ENCODE results near the gene RHOBTB3. TPM values are rescaled to one million over a fixed set of nuclear protein-coding genes. Genes with fewer than 3 reads are reported as not detected.
A peak's percentile ranks its signal among the peaks of the same experiment; 100 is the strongest.
"Not testable (repeated sequence)": the region's sequence is repeated elsewhere in the genome, so short reads cannot be mapped to it uniquely, and the experiment has no call there.

RHOBTB3 gene
- 96.9 TPM for polyA plus RNA-seq (ENCODE audit: insufficient read length)

DNA sequence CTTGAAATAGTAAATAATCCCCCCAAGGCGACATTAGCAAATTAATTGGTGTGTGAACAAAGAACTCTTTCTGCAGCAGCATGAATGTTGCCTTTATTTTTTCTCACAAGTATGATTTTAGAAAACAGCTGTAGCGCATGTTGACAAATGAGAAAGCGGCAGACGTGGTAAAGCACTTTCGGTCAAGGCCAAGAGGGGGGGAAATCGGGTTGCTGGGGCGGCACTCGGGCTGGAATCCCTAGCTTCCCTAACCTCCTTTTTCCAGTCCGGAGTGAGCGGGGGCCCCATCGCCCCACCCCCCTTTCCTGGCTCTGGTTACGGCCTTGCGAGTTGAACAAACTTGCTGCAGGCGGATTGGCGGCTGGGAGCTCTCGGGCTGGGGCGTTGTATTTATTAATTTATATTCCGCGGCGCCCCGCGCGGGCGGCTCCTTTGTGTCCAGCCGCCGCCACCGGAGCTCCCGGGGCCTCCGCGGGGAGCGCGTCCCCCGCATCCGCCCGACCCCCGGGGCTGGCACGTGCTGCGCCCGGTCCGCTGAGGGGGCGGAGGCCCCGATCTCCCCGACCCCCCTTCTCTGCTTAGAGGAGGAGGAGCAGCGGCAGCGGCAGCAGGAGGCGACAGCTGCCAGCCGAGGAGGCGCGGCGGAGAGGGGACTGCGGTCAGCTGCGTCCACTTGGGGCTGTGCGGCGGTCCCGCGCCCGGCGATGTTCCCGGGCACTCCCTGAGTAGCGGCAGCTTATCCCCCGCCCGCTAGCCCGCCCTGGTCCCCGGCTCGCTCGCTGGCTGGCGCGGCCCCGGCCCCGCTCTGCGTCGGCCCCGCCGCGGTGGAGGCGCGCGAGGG lies at the start of gene RHOBTB3:
TSS of gene RHOBTB3 (plus strand) at position 607 of the 841 bp plus-strand sequence. CDS start 347 bp downstream, outside the sequence.
- peak; percentile 93 for DNase-seq

DNA sequence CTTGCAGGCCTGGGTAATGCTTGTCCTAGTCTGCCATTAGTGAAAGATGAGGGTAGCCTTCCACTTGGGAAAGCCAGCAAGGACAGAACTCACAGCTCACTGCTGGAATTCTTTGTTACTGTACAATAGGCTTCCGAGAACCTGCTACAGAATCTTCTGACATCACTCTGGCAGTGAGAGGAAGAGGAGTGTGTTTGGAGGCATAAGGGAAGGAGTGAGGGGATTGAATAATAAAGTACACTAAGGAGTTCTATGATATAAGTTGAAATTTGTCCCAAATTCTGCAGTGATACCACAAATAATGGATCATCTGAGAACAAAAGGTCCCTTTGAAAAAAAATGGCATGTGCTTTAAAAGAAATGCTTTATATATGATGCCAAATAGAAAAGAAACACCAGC lies 48.2 kb upstream of the RHOBTB3 start, which contains the start of gene SPATA9:
TSS of gene SPATA9 (minus strand) at position 101 of the 400 bp plus-strand sequence. CDS start 137 bp downstream, outside the sequence.
- no peak for DNase-seq

DNA sequence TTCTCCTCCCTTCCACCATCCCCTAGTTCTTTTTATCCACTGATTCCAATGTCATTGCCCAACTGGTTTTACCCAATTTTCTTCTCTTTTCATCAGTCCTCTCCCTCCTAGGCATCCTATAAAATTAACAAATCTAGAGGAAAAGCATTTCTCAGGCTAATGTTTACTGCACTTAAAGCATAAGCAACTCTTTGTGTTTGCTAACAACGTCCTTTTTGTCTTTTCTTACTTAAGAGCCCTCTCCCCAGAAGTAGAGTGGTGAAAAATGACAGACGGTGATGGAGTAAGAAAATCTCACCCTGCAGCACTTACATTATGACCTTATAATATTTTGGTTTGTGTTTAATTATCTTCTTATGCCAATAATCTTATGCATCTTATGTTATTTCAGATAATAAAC lies 46.8 kb upstream of the RHOBTB3 start:
- no peak for DNase-seq

- DNase-seq, result no peak
Measured at GRCh38 chr5:95686651-95687050, 44.5 kb upstream of the RHOBTB3 start.

GRCh38 chr5:95689680-95690079 lies 41.5 kb upstream of the RHOBTB3 start:
- no peak for DNase-seq

DNA sequence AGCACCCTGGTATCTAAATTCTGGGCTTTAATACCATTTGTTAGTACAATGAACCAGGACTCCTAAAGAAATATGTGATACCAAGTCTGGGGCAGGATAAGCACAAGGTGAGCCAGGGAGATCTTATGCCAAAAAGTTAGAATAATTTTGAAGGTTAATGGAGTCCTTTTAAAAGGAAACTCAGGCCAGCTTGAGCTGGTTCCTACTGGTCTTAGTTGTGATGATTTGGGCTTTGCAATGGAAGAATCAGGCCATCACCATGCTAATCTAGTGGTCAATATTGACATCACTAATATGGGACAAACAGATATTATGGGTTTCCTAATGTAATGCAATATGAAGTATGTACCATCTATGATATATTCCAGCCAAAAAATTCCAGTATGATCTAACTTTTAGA lies 40.8 kb upstream of the RHOBTB3 start:
- DNase-seq, result no peak

DNA sequence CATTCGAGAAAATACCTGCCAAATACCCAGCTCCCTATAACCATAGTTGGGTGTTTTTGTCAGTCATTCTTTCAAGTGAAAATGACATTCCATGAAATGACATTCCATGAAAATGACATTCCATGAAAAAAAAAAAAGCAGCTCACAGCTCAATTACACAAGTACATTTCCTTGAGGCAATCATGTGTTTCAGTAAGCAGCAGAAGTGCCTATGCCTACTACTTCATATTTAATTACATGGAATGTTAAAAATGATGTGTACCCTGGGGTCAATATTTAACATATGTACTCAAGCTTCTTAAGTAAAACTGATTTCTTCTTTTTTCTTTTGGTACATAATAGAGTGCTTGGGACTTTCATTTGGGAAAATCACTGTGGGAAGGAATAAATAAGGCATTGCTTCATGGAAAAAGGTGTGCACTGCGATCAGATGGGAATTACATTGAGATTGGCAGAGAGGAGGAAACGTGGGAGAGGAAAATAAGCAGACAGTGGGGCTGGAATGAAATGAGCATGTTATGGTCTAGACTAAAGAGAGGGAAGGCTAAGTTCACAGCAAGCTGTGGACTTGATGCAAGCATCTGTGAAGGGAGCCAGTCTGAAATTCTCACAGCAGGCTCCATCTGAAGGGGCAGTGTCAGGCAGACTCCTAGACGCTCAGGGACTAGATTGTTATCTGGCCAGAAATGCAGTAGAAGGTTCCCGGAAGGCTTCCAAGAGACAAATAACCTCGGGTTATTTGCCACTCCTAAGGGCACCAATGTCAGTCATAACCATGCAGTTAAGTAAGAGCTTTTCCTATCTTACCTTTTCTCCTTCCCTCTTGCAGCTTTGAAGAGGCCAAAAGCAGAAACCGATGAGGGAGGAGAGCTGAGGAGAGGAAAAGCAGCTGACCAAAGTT lies 33.1 kb upstream of the RHOBTB3 start:
- DNase-seq, result no peak

- no peak for DNase-seq
Measured at GRCh38 chr5:95699337-95699736, 31.8 kb upstream of the RHOBTB3 start.

- DNase-seq, result no peak
Measured at GRCh38 chr5:95701074-95701473, 30.1 kb upstream of the RHOBTB3 start.

- DNase-seq, result no peak
Measured at GRCh38 chr5:95704150-95704549, 27.0 kb upstream of the RHOBTB3 start.

- DNase-seq, result not testable (repeated sequence)
Measured at GRCh38 chr5:95706196-95706595, 24.9 kb upstream of the RHOBTB3 start.

- no peak for DNase-seq
Measured at GRCh38 chr5:95707055-95707454, 24.1 kb upstream of the RHOBTB3 start.

DNA sequence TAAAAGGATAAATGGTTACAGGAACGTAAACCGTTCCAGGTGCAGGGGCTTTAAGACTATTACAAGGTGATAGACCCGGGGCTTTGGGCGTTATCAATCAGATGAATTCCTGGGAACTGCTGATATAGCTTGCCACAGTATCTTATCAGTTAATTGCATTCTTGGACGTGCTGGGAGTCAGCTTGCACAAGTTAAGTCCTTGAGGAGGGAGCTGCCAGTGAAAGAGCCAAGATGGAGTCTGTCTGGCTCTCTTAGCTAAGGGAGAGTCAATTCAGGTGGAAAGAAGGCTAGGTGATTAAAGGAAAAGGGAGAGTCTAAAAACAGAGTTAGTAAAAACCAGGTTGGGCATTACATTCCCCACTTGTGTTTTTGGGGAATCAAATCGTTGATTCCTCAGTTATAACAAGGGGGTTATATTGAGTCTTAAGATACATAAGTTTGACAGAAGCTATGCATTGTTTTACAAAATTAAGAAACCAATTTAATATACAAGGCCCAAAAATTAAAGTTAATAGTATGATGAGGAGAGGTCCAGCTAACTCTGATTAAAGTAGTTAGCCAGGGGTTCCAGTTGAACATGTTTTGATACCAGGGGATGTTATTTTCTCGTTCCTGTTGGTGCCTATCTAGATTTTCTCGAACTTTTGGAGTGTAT lies 23.5 kb upstream of the RHOBTB3 start:
- not testable (repeated sequence) for DNase-seq

- no peak for DNase-seq
Measured at GRCh38 chr5:95708876-95709275, 22.3 kb upstream of the RHOBTB3 start.

- DNase-seq, result no peak
Measured at GRCh38 chr5:95709967-95710650, 21.0 kb upstream of the RHOBTB3 start.

GRCh38 chr5:95710651-95711500 lies 20.3 kb upstream of the RHOBTB3 start:
- DNase-seq, result not testable (repeated sequence)

- DNase-seq, result no peak
Measured at GRCh38 chr5:95711501-95712346, 19.4 kb upstream of the RHOBTB3 start.

DNA sequence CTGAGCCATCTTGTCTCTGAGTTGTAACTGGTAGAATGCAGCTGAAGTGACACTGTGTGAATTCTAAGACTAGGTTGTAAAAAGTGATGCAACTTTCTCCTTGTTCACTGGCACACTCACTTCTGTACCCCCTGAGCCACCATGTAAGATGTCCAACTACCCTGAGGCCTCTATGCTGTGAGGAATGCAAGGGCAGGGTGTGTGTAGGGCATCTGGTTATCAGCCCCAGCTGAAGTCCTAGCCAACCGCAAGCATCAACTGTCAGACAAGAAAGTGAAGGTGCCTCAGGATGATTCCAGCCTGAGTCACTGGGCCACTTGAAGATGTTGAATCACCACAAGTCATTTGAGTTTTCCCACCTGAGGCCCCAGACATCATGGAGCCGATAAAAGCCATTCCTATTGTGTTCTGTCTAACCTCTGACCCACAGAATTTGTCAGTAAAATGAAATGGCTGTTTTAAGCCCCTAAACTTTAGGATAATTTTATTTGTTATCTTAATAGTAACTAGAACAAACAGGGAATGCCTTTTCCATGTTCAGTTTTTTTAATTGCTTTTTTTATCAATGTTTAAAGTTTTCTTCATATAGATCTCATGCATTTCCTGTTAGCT lies 18.7 kb upstream of the RHOBTB3 start:
- no peak for DNase-seq

- not testable (repeated sequence) for DNase-seq
Measured at GRCh38 chr5:95713246-95713645, 17.9 kb upstream of the RHOBTB3 start.
